GM19438 (cell line): ENCODE results near the gene AKAP13.

ENCODE experiments used
- ATAC-seq: cut with Tn5 transposase; IDR thresholded peaks from one replicate; pipeline ENCODE4 v1.9.1; 2021; ENCODE audit warnings: low read depth; ENCODE audit not compliant: unreplicated experiment

Gene AKAP13

DNA sequence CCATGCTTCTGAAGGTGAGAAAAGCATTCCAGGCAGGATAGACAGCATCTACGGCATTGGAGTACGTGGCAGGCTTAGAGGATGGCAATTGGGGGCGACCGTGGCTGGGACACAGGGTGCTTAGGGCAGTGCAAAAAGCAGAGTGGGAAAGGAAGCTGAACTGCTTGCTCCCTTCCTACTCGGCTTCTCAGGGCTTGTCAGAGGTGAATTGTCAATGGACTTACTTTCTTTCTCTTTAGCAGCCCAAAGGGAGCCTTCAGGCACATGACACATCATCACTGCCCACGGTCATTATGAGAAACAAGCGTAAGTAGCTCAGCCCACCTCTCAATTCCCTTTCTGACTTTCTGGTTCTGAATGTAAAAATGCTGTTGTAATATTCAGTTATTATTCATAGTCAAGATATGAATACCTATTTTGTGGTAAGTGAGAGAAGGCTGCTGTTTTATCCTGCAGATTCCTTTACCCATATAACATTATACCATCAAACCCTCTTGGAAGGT, 330.0 kb downstream of the AKAP13 start:
- ATAC-seq = no peak

DNA sequence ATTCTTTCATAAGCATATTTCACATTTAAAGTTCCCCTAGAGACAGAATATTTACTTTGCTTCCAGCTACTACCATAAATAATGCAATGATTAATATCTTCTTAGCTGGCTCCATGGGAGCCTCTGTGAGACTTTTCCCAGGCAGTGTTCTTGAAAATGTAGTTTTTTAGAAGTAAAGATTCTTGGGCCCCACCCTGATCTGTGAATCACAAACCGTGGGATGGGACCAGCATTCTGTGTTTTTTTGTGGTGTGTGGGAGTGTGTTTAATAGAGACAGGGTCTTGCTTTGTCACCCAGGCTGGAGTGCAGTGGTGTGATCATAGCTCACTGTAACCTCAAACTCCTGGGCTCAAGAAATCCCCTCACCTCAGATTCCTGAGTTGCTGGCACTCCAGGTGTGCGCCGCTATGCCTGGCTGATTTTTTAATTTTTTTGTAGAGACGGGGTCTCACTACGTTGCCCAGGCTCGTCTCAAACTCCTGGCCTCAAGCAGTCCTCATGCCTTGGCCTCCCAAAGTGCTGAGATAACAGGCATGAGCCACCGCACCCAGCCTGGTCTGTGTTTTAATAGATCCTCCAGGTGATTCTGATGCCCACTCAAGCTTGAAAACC, 331.3 kb downstream of the AKAP13 start:
- ATAC-seq = no peak

DNA sequence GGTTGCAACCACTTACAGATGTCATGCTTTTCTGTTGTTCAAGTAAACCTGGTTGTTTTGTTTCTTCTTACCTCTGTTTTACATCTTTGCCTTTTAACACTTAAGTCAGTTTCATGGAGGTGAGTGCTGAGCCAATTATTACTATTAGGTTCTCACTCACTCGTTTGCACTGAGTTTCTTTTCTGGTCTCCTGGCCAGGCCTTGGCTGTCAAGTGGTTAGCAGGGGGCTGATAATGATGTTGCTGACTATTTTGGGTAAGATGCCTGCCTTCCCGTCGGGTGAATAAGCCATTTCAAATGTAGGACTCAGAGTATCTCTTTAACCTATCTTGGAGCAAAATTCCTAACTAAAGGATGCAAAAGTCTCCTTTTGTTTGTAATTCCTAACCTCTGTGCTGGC, 335.9 kb downstream of the AKAP13 start:
- no peak for ATAC-seq

DNA sequence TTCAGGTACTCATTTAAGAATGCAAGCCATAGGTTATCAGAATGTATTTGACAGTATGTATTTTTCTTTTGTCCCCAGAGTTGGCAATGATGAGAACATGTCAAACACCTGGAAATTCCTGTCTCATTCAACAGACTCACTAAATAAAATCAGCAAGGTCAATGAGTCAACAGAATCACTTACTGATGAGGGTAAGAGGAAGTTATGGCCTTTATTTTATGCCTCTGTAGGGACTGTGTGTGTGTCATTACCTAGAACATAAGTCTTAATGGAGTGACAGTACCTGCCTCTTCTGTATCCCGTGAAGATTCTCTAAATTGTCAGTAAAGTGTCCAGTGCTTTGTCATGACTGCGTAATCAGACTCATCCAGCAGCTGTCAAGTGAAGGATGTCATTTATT, 336.8 kb downstream of the AKAP13 start:
- ATAC-seq = no peak

DNA sequence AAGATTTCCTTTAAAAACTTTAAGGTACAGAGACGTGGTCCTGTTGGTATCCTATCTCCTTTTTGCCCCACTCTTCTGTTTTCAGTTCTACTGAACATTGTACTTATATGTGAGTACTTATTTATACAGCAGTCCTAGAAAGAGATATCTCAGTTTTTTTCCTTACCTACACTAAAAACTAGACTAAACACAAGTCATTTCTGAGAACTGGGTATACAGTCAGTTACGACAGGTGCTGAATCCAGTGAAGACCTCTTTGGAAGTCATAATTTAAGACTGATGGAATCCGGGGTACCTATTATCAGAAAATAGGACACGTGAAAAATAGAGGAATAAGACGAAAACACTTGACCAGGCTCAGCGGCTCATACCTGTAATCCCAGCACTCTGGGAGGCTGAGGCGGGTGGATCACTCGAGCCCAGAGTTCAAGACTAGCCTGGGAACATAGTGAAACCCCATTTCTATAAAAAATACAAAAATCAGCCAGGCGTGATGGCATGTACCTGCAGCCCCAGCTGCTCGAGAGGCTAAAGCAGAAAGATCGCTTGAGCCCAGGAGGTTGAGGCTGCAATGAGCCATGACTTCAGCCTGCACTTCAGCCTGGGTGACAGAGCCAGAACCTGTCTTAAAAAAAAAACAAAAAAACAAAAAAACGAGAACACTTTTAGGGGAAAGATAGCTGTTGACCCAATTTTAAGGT, 338.0 kb downstream of the AKAP13 start:
- peak; percentile 85 for ATAC-seq

DNA sequence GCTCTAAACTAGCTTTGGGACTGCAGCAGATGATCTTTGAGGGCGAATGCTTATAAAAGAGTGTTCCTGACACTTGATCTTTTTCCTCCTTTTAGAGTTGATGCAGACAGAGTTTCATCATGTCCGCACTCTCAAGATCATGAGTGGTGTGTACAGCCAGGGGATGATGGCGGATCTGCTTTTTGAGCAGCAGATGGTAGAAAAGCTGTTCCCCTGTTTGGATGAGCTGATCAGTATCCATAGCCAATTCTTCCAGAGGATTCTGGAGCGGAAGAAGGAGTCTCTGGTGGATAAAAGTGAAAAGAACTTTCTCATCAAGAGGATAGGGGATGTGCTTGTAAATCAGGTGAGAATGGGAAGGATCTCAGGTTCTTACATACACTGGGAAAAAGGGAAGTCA, 338.6 kb downstream of the AKAP13 start:
- no peak for ATAC-seq

DNA sequence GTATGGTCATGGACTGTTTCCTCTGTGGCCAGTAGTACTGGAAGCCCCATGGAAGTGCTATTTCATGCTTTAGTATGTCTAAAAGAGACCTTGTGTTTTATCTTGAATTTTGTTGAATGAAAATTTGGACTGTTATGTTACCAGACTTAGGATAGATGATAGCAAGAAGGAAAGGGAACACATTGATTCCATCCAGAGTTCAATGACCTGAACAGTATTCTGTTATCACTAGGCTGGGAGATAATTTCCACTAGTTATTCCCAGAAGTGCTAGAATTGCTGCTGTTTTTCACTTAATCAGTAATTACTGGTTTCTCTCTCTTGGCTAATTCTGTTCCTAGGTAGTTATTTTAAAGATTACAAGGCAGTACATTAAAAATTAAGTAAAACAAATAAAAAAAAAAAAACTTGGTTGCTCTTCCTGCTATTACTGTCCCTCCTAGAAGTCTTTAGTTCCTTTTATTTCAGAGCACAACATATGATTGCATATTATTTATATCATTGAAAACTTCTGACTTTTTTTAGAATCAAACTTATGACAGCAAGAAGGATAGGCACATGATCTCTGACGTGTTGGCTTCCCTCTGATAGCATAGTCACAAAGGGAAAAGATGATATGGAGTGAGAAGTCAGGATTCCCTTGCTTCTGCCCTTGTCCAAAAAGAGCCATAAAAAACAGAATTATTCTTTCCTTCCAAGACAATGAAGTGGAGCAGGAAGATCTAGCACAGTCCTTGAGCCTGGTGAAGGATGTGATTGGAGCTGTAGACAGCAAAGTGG, 342.2 kb downstream of the AKAP13 start:
- no peak for ATAC-seq

DNA sequence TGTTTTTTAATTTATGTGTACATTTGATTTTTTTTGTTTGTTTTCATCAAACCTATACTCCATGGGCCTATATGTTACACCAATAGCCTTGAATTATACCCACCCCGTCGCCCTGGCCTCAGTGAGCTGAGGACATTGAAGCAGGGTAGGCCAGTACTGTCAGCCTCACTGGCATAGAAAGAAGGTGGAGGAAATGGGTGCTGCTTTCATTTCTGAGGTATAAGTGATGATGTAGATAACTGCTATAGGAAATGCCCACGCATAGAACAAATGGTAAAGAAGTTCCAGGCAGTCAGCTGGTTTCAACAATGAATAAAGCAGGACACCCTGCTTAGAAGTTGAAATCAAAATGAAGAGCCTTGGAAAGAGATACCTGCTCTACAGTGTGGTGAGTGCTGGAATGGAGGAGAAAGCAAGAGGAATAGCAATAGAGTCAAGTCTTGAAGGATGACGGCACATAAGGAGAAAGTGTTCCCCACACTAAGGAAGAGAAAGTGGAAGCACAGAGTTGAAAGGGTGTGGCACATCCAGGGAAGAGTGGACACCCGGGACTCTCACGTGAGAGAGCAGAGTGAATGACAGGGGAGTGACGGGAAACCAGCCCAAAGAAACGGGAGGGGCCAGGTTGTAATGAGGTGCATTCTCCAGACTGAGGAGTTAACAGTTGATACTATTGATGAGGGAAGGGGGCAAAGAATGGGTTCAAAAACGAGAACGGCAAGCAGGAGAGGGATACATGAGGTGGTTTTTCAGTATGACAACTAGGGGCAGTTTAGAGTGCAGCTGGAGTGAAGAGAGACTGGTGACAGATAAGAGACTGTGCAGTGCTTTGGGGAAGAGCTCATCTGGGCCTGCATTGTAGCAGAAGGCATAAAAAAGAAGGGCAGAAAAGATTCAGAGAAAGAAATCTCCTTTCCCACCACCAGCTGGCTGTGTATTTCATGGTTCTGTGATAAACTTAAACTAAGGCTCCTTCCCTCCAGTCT, 343.9 kb downstream of the AKAP13 start:
- ATAC-seq = no peak

DNA sequence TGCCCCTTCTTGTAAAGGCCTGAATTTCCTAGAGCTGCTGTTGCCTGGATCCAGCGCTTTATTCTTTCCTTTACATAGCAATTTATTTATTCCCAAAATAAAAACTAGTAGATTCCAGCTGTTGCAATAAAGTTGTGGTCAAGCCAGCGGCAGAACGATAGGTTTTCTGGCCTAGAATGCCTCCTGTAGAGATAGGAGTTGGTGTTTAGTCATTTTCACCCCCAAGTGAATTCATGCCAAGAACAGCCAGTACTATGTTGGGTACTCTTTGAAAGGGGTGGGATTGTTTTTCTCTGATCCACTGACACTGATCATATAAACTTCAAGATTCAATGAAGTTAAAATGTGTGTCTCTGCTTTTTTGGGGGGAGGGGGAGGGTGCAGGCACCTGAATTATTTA, 344.6 kb downstream of the AKAP13 start:
- ATAC-seq = no peak

DNA sequence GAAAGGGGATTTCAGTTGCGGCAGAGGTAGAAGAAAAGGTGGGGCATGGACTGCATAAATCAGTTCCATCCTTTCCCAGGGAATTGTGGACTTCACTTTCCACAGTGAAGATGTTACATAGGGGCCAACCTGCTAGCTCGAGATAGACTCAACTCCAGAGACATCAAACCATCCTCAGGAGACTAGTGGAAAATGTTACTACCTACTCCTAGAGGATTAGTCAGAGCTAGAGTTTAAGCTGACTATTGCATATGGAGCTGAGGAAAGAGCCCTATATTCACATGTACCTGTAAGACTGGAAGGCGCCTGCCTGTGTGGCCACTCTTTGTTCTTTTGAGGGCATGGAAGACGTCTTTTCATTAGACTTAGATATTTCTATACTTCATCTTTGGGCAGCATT, 345.2 kb downstream of the AKAP13 start:
- no peak for ATAC-seq

DNA sequence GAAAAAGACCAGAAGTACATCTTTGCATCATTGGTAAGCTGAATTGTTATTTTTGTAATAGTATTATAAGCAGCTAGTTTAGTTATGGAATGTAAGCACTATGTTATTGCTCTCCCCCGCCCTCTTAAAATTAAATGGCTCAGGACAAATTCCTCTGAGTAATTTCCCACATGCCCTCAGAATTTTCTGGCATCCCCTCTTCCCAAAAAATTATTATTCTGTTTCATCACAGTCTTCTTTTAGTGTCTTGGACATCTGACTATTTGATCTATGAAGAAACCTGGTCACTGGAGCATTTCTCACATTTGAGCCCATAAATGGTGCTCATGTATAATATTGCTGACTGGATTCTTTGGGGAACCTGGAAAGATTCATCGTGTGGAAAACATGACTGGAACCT, 346.1 kb downstream of the AKAP13 start:
- ATAC-seq = no peak

DNA sequence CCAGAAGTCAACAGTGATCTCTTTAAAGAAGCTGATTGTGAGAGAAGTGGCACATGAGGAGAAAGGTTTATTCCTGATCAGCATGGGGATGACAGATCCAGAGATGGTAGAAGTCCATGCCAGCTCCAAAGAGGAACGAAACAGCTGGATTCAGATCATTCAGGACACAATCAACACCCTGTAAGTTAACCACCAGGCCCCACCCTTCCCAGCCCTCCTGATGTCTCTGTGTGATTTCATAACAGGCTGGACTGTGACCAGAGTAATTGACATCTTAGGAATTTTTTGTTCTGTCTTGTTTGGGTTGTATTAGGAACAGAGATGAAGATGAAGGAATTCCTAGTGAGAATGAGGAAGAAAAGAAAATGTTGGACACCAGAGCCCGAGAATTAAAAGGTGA, 346.7 kb downstream of the AKAP13 start:
- ATAC-seq = no peak

DNA sequence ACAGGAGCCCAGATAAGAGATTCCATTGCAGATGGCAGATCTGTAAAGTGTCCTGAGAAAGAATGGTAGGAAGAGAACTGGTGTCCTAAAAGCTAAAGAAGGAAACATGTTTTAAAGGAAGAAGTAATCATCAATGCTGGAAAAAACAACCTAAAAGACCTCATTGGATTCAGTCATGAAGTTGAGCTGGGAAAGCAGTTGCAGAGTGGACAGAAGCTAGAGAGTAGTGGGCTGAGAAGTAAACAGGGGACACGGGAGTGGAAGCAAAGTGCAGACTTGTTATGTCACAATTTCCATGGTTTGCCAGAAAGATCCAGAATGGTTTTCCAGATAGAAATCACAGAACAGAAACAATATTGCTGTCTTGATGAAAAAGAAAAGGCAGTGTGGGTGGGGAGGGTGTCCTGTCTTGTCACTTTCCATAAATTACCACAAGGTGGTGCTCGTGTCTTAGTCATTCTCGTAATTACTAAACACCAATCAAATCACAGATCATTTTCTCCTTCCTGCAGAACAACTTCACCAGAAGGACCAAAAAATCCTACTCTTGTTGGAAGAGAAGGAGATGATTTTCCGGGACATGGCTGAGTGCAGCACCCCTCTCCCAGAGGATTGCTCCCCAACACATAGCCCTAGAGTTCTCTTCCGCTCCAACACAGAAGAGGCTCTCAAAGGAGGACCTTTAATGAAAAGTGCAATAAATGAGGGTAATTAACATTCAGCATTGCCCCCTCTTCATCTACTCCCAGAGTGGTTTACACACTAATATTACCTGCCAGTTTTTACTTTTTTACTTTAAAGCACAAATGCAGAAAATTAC, 349.8 kb downstream of the AKAP13 start:
- peak; percentile 82 for ATAC-seq

DNA sequence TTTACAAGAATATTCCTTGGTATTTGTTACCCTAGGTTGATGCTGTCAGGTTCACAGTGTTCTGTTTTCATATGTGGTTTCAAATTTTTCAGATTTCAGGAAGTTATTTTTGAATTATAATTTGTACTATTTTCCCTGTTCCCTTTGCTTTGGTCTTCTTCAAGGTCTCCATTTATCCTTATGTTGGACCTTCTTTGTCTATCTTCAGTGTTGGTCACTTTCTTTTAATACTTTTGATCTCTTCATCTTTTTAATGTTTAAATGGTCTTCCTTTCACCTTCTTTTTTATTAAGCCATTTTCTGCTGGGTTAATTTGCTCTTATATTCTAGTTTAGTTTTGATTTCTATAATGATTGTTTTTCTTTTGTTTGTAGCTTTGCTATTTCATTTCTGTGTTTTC, 353.0 kb downstream of the AKAP13 start:
- ATAC-seq = no peak

DNA sequence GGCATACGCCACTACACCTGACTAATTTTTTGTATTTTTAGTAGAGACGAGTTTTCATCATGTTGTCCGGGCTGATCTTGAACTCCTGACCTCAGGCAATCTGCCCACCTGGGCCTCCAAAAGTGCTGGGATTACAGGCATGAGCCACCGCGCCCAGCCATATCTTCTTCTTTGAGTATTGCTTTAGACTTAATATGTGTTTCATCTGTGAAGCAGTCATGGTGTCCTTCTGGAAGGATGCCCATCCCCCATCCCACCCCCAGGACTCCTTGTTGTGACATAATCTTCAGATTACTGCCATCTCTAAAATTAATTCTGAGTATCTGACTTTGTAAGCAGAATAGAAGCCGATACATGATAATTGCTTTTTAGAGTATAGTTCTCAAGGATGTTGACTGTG, 356.7 kb downstream of the AKAP13 start:
- no peak for ATAC-seq

DNA sequence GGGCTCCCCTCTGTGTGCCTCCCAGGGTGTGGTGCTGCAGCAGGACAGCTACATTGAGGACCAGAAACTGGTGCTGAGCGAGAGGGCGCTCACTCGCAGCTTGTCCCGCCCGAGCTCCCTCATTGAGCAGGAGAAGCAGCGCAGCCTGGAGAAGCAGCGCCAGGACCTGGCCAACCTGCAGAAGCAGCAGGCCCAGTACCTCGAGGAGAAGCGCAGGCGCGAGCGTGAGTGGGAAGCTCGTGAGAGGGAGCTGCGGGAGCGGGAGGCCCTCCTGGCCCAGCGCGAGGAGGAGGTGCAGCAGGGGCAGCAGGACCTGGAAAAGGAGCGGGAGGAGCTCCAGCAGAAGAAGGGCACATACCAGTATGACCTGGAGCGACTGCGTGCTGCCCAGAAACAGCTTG, 360.6 kb downstream of the AKAP13 start:
- no peak for ATAC-seq

DNA sequence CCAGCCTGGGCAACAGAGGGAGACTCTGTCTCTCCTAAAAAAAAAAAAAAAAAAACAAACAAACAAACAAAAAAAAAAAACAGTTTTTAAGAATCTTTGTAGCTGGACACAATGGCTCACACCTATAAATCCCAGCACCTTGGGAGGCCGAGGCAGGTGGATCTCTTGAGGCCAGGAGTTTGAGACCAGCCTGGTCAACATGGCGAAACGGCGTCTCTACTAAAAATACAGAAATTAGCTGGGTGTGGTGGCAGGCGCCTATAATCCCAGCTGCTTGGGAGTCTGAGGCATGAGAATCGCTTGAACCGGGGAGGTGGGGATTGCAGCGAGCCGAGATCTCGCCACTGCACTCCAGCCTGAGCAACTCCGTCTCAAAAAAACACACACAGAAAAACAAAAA, 361.3 kb downstream of the AKAP13 start:
- no peak for ATAC-seq

DNA sequence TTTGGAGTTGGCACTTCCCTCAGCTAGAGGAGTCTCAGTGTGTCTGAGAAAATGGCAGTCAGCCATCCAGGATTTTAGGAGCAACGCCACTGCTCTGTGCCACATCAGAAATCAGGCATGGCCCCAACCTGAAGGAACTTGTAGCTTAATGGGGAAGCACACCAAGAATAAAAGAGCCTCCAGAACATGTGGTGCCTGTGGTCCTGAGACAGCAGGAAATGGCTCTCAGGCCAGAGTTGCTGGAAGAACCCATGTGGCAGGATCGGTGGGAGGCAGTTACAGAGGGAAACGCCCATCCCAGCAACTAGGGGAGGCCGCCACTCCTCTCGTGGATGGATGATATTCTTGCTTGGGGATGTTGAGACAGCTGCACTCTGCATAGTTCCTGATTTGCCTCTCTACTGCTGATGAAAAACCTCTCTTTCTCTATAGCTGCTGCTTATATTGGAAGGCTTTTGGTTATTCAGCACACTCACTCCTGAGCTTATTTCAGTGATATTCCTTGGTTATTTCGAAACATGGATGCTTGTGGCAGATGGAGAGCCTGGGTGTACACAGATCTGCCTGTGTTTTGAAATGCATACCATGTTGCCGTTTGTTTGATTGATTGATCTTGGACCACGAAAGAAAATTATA, 361.9 kb downstream of the AKAP13 start:
- no peak for ATAC-seq

DNA sequence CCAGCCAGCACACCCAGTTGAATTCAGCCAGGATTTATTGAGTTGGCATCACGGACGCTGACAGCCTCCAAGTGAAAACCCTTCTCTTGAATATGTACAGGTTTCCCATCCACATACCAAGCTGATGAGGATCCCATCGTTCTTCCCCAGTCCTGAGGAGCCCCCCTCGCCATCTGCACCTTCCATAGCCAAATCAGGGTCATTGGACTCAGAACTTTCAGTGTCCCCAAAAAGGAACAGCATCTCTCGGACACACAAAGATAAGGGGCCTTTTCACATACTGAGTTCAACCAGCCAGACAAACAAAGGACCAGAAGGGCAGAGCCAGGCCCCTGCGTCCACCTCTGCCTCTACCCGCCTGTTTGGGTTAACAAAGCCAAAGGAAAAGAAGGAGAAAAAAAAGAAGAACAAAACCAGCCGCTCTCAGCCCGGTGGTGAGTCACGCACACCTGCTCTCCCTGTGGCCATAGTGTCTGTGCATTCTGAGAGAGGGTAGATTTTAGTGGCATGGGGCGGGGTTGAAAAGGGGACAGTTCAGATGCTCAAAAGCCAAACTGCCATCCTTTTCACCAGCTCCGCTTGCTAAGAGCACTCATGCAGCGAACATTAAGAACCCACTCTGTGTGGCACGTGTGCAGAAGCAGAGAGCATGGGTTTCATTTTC, 363.1 kb downstream of the AKAP13 start:
- ATAC-seq = no peak
